Stimulated activated naive CD8-positive, alpha-beta T cell treated with anti-CD3 and anti-CD28 coated beads, Interleukin-15, Interleukin-2, amounts not matched to agents 100 U/mL and 50 U/mL, for 24 hours (primary cell): ENCODE results near the gene PIK3R5.

Experiments used
- ATAC-seq: fragments of 150-1000 bp; cut with Tn5 transposase; one replicate; pipeline ENCODE4 v1.10.0; 2021
- DNase-seq: peaks from one replicate; pipeline ENCODE4 v3.0.0; 2021

The PIK3R5 gene

DNA sequence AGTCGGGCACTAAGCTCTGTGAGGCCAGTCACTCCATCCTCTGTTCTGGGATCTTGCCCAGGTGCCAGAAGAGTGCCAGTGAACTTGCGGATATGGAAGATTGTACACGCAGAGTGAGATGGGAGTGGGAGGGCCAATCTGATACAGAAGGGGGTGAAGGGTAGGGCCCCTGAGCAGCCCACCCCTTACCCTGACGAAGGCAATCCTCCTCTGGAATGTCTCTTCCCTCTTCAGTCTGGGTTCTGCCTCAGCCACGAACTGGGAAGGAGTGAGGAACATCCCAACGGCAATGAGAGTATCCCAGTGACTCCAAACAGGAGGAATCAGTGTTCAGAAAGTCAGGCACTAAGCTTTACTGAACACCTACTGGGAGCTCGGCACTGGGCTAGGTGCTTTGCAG, 86.1 kb downstream of the PIK3R5 start:
- no peak for DNase-seq
- ATAC-seq: no peak

DNA sequence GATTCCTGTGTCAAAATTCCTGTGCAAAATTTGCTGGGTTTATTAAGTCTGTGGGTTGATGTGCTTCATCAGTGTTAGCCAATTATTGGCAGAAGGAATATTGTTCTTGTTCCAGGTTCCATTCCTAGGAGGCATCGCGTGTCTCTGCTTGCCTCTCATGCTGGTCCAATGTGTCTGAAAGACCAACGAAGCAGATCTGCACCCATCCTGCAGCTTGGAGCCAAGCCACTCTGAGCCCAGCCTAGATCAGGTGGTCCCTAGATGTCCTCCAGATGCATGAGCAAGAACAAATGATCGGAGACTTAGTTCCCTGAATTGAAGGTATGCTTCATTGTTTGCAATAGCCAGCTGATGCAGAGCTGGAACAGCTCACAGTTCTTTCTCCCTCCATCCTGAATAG, 87.5 kb downstream of the PIK3R5 start:
- DNase-seq (no peak), ATAC-seq (no peak)

DNA sequence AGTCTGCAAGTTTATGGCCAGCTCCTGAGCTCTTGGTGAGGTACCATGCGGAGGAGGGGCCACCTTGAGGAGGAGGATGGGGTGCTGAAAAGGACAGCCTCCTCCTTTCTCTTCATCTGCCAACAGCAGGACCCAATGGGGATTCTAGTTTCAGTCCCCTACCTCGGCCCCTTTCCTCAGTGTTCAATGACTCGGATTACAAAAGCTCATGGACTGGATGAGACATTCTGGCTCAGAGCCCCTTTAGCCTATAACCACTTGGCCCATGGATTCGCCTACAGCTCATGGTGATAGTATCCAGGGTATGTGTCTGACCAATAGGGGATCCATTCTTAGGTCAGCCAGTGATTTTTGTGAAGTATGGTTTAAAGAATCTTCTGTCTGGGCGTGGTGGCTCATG, 89.5 kb downstream of the PIK3R5 start:
- ATAC-seq: no peak
- DNase-seq: no peak

DNA sequence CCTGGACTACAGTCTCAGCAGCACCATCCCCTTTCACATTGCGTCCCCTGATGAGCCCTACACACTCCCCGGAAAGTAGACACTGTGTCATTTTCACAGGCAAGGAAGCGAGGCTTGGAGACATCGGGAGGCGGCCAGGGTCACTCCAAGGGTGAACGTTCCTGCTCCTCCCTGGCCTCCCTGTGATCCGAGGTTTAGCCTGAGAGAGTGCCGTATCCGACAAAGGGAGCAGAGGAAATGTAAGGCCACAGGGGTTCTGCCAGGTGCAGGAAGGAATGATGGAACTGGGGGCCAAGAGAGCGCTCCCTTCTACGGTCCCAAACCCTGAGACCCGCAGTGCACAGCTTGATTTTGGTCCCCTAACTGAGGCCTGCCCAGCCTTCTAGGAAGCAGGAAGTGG, 90.1 kb downstream of the PIK3R5 start:
- no peak for ATAC-seq
- no peak for DNase-seq

DNA sequence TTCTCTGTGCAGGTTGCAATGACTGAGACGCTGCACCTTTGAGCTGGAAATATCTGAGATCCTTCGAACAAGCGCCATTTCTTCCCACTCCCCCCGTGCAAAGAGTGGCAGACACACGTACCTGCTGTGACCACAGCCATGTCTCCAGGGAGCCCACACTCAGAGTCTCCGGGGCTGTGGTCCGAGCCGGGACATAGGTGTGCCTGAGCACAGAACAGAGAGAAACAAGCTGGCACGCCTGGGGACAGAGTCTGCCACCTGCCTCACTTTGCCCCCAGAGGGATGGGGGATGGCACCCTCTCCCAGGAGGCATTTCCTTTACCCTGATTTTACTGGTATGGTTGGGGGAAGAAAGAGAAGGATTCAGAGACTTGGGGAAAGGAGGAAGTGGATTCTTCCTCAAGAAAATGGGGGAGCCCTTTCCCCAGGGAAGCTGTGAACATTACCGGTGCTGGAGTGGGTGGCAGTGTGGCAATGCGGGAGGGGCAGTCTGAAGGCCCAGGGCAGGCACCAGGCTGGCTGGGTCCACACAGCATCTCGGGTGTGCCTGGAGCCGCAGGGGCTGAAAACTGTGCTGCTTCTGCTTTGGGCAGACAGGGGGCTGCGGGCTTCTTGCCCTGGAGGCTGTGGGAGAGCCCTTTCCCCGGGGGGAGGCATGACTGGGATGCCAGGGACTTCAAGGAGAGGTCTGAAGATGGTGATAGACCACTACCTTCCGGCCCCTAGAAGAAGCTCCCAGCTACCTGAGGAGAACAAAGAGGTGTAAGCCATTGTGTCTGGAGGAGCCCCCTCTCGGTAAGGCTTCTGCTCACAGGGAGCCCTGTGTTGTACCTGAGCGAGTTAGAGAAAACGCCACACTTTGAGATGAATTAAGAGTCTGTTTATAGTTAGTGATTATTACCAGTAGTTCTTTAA, 91.4 kb downstream of the PIK3R5 start:
- DNase-seq (no peak), ATAC-seq (peak; percentile 32)

DNA sequence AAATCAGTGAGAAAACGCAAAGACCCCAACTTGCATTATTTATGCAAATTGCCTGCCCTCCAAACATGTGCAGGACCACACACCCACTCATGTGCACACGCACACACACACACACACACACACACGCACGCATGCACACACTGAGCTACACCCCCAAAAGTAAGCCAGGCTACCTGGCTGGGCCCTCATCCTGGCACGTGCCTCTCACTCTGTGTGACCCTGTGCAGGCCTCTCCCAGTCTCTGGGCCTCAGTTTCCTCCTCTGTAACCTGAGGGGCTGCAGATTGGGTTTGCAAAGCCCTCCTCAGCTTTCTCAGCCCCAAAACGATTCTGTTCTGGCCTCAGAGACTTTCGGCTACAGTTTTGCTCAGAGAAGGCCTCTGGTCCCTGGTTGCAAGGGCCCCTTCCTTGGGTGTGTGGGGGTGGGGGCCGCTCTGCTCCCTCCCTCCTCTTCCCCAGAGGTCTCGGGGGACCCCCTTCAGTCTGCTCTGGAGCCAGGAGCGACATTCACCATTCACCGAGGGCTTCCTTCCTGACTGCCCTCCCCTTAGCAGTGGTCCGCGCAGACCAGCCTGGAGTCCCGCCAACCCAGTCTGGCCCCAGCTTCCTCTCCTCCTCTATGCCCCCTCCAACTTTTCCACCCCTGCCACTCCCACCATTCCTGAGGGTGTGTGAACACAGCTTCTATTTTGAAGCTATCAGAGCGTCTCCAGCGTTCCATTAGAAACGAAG, 92.6 kb downstream of the PIK3R5 start:
- DNase-seq (no peak), ATAC-seq (no peak)

DNA sequence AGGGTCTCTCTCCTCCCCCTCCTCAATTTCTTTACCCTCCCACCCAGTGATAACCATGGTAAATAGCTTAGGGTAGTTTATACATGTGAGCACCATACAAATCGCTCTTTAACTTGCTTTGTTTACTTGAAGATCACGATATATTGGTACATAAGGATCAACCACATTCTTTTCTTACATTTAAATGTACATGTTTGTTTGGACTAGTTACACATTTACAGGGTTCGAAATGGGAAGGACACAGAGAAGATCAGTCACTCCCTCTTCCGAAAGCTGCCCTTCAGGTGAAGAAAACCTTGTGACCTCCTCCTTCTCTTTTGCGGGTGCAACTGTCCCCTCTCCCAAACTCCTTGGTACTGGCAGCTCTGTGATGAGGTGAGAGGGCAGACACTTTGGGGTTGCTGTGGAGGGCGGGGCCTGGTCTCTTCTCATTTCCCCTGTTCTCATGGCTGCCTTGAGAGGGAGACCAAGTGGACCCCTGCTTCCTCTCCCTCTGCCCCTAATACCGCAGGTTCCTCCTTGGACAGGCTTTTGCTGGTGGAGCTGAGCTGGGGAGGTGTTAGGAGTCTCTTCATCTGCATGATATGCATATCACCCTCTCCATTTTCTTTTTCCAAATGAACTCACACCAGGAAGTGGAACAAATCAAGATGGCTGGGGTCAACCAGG, 93.3 kb downstream of the PIK3R5 start:
- no peak for ATAC-seq
- no peak for DNase-seq

DNA sequence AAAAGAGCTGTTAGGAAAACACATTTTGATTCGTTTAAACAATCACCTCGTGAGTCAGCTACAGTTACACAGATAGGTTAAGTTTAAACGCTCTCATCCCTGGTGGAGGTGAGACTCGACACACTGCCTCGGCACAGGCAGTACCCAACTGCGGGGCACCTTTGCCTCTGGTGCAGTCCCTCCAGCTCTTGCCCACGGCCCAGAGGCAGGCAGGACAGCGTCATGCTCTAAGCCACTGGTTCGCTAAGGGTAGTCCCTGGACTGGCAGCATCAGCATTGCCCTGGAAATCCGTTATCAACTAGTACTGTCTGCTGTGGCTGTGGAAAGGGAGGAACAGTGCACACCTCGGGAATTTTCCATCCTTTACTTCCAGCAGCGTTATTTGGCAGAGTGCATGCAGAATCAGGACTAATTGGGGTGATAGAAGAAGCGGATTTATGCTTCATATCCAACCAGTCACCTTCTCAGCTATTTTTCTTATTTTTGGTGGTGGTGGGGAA, 94.4 kb downstream of the PIK3R5 start:
- ATAC-seq: no peak
- DNase-seq: no peak

DNA sequence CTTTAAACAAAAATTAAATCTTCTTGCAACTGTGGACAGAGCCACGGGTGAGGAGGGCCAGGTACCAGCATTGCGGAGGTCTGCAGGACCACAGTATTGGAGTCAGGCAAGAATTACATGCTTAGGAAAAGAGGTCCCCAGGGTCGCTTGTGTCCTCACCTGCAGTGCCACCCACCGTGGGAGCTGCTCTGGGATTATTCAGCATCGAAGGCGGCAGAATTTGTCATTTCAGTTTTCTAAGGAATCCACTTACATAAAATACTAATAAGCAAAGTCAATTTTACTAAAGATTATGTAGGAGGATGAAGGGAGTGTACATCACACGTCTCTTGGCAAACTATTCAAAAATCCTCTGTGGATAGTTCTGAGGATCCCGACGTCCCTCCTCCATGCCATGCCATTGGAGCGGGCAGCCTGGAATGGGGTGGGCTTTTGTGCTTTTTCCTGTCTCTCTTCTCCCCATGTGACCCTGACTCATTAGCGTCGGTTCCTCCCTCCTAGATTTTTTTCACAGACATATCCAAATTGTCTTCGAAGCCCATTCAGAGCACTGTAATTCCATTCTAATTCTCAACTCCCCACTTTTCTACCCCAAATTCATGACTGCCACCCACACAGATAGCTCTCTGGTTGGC, 95.0 kb downstream of the PIK3R5 start:
- no peak for ATAC-seq
- no peak for DNase-seq

DNA sequence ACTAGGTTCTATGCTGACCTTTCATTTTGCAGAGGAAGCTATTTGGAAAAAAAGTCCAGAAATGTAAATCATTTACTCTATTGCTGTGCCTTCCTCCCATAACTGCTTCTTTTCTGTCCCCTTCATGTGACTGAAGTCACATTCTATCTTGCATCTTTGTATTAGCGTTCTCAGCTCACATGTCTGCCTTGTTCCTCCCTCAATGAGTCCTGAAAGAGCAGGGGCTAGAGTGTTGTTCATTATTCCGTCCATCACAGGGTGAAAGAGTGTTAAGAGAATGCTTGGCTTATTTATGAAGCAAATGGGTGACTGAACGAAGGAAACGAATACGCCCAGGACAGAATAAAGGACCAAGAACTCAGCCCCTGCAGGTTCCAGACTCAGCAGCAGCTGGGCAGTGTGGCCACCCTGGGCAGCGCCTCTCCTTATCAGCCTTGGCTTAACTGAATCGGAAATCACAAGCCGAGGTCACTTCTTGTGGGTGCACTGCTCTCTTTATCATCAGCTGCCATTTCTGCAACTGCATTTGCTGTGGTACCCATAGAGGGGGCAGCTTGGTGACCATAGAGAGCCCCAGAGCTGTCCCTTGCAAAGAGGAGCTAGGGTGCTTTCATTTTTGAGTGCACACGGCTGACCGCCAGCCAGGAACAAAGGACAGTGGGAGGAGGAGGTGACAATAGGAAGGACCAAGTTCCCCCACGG, 96.2 kb downstream of the PIK3R5 start:
- no peak for DNase-seq
- no peak for ATAC-seq

DNA sequence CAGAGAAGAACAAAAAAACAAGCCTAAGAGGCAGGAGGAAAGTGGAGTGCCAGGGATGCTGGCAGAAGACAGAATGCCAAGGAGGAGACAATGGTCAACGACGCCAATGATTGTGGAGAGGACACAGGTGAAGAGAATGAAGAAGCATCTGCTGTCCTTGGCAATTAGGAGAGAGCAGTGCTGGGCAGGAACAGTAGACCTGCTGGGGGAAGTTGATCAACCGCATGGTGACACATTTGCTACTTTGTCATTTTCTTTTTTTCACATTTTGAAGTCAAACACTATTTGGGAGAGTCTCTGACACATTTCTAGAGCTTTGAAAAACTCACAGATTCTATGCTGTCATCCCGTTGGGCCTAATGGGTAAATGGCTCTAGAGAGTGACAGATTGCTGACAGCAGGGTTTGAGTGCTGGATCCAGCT, 97.0 kb downstream of the PIK3R5 start:
- ATAC-seq (peak; percentile 55), DNase-seq (no peak)

DNA sequence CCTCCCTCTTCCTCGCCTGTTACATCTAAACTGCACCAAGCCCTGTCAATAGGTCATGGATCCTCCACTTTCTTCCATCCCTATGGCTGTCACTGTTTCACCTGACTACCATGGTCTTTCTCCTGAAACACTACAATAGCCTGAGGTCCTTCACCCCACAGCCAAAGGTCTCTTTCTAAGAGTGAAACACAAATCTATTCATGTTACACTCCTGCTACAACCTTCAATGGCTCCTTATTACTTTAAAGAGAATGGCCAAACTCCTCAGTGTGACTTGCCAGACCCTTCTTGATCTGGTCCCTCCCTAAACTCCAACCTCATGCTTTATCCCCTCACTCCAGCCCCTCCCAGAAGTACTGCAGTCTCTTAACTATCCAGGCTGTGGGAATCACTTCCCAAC, 97.4 kb downstream of the PIK3R5 start:
- DNase-seq: no peak
- ATAC-seq: no peak

DNA sequence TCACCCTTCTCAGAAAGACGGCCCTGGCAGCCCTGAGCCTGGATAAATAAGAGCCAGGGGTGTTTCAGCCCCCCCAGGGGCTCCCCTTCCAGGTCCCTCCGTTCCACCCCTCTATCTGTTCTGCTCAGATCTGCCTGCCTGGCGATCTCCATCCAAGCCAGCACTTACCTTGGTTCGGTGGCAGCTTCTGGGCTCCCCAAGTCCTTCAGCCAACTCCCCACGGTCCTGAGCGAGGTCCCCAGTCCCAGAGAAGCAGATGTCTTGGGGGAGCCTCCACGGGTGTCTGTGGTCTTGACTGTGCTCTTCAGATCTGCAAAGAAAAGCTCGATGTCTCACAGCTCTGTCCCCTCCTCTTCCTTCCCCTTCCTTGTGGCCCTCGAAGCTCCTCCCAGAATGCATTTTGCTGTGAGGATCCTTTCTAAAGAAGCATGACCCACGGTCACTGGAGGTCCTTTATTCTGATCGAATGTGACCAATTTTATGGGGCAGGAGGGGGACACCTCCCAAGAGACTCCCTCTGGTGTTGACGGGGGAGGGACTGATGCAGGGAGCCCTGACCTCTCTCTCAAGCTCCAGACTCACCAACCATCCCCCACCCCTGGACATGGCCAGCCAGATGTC, 98.0 kb downstream of the PIK3R5 start, which contains the start of gene PIK3R6:
TSS of gene PIK3R6 (minus strand) at position 314 of the 621 bp plus-strand sequence. CDS start 17,880 bp downstream, outside the sequence.
- DNase-seq: no peak

DNA sequence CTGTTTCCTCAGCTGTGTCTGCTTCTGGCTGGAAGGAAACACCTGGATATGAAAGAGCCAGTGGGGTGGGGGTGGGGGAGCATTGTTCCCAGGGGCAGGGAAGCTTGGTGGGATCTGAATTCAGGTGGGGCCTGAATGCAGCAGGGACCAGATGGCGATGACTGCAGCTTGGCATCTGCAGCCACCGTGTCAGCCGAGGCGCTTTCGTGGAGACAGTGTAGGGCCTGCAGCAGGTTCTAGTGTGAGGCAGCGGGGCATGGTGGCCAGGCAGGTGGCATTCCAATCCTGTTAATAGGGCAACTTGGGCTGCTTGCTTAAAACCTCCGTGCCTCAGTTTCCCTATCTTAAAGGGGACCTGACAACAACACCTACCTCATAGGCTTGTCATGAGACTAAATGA, 99.7 kb downstream of the PIK3R5 start:
- ATAC-seq: no peak
- no peak for DNase-seq

More for the DNA sequence above, 98.0 kb downstream of the PIK3R5 start, which contains the start of gene PIK3R6:
- ATAC-seq: no peak

DNA sequence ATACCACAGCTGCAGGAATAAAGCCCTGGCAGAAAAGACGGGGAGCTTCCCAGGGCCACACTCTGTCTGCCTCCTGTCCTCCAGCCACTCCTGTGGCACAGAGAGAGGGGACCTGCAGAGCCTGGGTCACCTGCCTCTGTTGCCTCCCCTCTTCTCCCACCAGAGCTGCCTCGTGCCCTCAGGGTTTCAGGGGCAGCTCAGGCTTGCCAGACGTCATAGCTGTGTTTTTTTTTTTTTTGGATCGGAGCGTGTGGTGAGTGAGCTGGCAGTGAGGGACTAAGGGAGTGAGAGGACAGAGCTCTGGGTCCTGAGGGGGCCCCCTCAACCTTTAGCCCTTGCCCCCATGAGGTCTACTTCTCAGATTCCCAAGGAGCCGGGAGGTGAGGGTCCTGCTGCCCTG, 100.1 kb downstream of the PIK3R5 start:
- no peak for DNase-seq
- ATAC-seq: no peak

DNA sequence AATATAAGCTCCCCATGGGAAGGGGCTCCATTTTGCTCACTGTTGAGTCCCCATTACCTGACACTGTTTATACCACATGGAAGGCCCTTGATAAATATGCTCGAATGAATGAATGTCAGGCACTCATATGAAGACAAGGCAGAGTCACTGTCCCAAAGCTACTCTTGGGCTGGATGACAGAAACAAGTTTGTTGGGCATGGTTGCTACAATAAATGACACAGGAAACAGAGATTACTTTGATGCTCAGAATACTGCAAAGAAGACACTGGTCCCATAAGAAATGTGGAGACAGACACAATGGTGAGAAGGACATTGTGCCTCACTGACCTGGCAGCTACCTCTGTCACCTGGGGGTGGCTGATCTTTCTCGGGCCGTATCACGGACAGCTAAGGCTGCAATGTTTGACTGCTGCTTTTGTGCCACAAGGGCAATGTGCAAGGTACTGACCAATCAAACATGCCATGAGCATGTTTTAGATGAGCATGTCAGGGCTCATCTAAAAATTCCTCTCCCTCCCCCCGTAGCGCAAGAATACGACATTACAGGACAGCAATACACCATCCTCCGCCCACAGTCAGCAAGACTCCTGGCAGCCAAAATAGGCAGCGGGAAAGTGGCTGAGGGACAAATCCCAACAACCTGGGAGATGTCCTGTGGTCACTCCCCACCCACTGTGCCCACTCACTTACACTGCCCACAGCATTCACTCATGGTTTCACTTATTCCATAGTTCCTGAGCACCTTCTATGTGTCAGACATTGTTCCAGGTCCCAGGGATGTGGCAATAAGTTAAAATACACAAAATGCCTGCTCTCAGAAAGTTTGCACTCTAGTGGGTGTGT, 103.1 kb downstream of the PIK3R5 start:
- ATAC-seq (no peak), DNase-seq (no peak)

DNA sequence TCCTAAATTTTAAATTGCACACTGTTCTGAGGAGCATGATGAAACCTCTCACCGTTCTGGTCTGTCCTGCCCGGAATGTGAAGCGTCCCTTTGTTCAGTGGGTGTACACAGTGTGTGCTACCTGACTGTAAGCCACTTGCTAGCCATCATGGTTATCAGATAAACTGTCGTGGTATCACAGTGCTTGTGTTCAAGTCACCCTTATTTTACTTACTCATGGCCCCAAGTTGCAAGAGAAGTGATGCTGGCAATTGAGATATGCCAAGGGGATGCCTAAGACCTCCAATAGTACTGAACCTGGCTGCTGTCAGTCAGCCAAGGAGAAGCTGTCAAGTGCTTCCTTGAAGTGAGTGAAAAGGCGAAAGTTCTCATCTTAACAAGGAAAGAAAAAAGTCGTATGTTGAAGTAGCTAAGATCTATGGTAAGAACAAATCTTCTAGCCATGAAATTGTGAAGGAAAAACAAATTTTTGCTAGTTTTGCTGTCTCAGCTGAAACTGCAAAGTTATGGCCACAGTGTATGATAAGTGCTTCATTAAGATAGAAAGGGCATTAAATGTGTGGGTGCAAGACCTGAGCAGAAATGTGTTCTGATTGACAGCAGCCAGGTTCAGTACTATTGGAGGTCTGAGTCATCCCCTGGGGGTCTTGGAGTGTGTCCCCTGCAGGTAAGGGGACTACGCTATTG, 103.9 kb downstream of the PIK3R5 start:
- DNase-seq (no peak), ATAC-seq (no peak)

DNA sequence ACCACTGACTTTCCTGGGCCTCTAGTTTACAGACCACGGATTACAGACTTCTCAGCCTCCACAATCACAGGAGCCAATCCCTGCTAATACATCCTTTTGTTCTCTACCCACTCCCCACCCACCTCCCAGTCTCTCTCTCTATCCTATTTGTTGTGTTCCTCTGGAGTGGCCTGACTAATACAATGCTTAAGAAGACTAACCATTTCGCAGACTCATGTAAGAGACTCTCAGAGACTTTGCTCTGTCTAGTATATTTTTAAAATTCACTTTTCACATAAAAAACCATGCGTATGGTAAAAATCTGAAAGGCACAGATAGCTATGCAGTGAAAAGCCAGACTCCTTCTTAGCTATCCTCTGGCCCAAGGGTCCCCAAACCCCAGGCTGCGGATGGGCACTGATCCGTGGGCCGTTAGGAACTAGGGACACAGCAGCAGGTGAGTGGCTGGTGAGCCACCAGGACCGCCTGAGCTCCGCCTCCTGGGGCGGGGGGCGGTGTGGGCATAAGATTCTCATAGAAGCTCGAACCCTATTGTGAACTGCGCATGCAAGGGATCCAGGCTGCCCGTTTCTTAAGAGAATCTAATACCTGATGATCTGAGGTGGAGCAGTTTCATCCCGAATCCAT, 105.6 kb downstream of the PIK3R5 start:
- DNase-seq (no peak), ATAC-seq (no peak)
